ENCODE data around the gene TMEM38B.
A peak's percentile ranks its signal among the peaks of the same experiment; 100 is the strongest.
"Not testable (repeated sequence)": the region's sequence is repeated elsewhere in the genome, so short reads cannot be mapped to it uniquely, and the experiment has no call there.

TMEM38B gene

GRCh38 chr9:105725370-105725769, 31.0 kb downstream of the TMEM38B start:
- no peak for FAIRE-seq

- not testable (repeated sequence) for FAIRE-seq
Measured at GRCh38 chr9:105728230-105728629, 33.9 kb downstream of the TMEM38B start.

- FAIRE-seq: not testable (repeated sequence)
Measured at GRCh38 chr9:105731420-105731819, 37.1 kb downstream of the TMEM38B start.

- FAIRE-seq: no peak
Measured at GRCh38 chr9:105735366-105735765, 41.0 kb downstream of the TMEM38B start.

- no peak for FAIRE-seq
Measured at GRCh38 chr9:105737205-105737604, 42.9 kb downstream of the TMEM38B start.

GRCh38 chr9:105742088-105742487, 47.7 kb downstream of the TMEM38B start:
- FAIRE-seq: no peak

- not testable (repeated sequence) for FAIRE-seq
Measured at GRCh38 chr9:105747325-105747724, 53.0 kb downstream of the TMEM38B start.

GRCh38 chr9:105751761-105752160, 57.4 kb downstream of the TMEM38B start:
- no peak for FAIRE-seq

- FAIRE-seq: no peak
Measured at GRCh38 chr9:105757496-105758251, 63.3 kb downstream of the TMEM38B start.

GRCh38 chr9:105760053-105760452, 65.7 kb downstream of the TMEM38B start:
- FAIRE-seq: no peak

GRCh38 chr9:105782561-105783494, 88.5 kb downstream of the TMEM38B start:
- not testable (repeated sequence) for FAIRE-seq

GRCh38 chr9:105783495-105783872, 89.1 kb downstream of the TMEM38B start:
- not testable (repeated sequence) for FAIRE-seq

- not testable (repeated sequence) for FAIRE-seq
Measured at GRCh38 chr9:105786796-105787195, 92.5 kb downstream of the TMEM38B start.

GRCh38 chr9:105816202-105816744, 121.9 kb downstream of the TMEM38B start:
- FAIRE-seq: peak; percentile 96

GRCh38 chr9:105816981-105817380, 122.6 kb downstream of the TMEM38B start:
- no peak for FAIRE-seq

- no peak for FAIRE-seq
Measured at GRCh38 chr9:105818903-105819302, 124.6 kb downstream of the TMEM38B start.

- FAIRE-seq: no peak
Measured at GRCh38 chr9:105822814-105823213, 128.5 kb downstream of the TMEM38B start.

Measured in colon (tissue), 2 donors.